ENCODE measurements around the gene PDZD2.
A peak's percentile ranks its signal among the peaks of the same experiment; 100 is the strongest.

The PDZD2 gene

DNA sequence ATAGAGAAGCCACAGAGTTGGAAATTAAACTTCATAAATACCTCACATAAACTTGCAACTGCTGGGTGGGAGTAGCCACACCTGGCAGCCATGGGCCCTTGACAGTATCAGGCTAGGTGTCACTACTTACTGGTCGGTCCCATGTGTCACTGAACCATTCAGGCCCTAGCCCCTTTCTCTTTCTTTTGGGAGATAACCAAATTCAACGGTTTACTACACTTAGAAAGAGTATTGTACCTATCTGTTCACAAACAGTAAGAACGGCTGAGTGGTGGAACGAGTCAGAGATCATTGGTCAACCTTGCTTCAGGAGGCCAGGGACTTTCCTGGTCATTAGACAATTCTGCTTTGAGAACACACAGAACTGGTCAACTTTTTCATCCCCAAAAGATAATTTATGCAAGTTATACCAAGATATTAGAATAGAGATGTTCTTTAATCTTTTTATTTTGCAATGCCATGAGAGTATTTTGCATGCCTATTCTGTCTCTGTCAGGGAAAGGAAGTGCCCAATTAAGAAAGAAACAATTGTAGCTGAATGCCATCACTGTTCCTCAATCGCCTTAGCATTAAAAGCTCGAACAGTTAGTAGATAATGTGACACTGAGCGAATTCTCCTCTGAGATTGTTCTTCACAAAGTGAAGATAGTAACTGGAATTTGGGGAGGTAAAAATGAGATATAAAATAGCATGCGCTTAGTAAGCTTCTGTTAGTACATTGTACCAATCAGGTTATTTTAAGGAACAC is 484.3 kb downstream of the PDZD2 start:
- no peak for DNase-seq (ENCODE audit: low read depth in 3 of 3, low spot score in 1 of 3)

DNA sequence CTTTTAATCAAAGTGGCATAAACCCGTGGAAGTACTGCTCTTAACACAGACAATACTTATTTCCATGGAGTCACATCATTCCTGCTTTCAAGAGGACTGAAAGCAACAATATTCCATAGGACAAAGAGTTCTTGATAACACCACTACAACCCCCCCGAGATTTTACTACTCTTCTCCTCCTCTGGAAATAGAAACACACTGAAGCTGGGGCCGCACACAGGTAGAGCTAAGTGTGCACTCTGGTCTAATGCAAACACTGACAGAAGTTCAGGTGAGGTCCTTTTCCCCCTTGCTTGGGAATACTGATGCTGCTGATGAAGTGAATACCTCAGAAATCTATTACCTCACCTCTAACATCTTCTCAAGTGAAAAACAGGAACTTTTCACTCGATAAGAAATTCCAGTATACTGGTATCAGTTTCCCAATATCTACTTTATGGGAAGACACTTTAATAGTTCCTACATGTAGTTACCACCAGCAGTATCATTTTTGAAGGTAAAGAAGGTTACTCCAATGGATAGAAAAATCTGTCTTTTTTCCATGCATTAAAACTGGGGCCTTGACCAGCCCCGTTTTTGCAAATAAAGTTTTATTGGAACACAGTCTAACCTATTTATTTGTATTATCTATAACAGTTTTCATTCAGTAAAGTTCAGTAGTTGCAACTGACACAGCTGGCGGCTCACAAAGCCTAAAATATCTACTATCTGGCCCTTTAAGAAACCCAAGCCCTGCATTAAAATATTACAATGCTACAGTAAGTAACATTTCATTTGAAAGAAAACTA is 485.2 kb downstream of the PDZD2 start:
- DNase-seq (ENCODE audit: low read depth in 3 of 3, low spot score in 1 of 3) = no peak

DNA sequence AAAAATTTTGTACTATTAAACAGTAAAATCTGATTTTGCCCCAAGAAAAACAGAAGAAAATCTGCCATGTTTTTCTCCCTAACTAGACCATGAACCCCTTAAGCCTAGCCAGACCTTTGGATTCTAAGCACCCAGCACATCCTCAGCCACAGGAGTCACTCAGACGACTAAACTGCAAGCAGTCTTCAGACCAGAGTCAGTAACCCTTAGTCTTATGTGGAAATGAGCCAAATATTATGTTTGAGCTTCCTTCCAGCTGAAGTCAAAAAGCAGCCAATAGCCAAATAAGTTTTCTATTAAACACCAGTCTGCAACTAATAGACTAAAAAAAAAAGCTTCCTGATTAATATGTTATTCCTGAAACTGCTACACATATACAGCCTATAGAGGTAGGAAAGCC is 487.8 kb downstream of the PDZD2 start:
- no peak for DNase-seq (ENCODE audit: low read depth in 3 of 3, low spot score in 1 of 3)

DNA sequence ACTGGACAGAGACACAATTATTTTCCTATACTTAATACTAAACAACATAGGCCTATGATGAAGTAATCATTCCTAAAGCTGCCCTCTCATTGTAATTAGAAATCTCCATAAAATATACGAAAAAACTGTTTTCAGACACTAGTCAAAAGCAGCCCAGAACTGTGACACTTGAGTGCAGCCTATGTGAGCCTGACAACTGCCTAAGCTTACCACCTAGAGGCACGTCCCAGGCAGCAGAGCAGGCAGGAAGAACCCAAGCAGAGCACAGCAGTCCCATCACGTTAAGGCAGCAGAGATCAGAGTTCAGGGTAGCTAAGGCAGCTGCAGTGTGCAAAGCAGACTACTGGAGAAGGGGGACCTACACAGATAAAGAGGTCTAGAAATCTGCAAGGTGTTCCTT is 488.8 kb downstream of the PDZD2 start:
- DNase-seq (ENCODE audit: low read depth in 3 of 3, low spot score in 1 of 3) = no peak

DNA sequence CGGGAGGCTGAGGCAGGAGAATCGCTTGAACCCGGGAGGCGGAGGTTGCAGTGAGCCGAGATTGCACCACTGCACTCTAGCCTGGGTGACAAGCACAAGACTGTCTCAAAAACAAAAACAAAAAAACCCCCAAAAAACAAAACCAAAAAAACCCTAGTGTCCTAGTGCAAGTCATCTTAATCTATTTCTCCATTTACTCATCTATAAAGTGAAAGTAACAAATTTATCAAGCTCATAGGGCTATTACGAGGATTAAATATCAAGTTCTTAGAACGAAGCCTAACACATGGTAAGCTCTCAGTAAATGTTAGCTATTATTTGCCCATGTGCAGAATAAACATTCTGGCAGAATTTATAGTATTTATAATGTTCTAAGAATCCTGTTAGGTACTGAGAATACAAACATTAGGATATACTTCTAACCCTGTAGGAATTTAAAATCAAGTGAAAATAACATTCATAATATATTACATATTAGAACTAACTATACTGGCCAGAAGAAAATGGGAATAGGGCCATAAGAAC is 490.2 kb downstream of the PDZD2 start:
- no peak for DNase-seq (ENCODE audit: low read depth in 3 of 3, low spot score in 1 of 3)

DNA sequence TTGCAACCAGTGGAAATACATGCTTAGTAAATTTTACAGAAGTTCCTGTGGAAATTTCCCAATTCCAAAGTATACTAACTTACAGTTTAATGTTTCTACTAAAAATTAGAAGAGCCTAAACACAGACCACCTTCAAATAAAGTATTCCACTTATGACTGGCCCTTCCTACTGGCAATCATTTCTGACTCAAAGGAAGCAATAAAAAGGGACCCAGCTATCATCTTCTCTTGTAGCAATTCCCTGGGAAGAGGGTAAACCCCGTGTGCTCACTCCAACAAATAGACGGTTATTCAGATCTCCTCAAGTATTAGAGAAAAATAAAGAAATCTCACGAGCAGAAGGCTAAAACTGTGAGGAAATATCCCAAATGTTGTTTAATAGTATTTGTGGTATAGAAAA is 491.9 kb downstream of the PDZD2 start:
- no peak for DNase-seq (ENCODE audit: low read depth in 3 of 3, low spot score in 1 of 3)

DNA sequence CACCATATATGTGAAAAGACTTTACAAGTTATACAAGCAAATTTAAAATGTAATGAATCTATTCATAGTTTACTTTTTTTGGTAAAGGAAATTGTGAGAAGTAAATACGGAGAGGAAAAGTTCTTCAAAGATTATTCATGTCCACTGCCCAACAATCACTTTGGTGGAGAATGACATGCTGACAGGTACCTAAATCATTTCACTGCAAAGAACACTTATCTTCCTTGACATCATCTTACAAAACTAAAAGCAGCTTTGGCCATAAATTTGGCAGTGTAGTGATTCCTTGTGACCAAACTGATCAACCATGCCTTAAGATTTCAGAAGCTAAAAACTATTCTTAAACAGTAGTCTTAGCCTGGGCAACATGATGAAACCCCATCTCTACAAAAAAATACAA is 492.7 kb downstream of the PDZD2 start:
- DNase-seq (ENCODE audit: low read depth in 3 of 3, low spot score in 1 of 3) = no peak

DNA sequence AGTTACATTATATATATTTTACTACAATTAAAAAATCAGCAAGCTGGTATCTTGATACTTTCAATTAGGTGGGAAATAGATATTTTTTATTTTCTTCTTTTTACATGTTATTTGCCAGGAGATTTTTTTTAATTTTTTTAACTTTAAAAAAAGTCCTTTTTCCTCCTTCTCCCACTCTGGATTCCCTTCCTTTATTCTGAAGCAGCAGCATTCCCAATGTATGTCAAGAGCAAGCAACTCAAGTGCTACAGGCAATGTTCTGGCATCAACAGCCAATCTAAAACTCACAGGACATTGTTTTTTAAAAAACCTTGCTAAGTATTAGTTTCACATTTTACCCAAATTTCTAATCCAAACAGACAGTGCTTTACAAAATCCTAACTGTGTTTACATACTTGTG is 493.8 kb downstream of the PDZD2 start:
- DNase-seq (ENCODE audit: low read depth in 3 of 3, low spot score in 1 of 3) = no peak

DNA sequence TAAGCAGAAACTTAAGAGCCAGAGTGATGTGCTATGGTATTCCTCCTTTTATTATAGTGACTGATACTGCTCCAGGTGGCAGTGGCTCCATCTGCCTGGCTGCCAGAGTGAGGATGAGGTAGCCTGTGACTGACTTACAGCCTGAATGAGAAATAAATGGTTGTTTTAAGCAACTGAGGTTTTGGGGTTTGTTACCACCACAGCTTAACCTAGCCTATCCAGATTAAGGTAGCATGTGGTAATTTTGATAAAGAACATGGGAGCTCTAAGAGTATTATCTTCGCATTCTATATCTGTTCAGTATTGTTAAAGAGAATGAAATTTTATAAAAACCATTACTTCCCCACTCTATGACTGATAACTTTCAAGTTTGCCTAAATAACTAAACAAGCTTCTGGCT is 496.2 kb downstream of the PDZD2 start:
- DNase-seq (ENCODE audit: low read depth in 3 of 3, low spot score in 1 of 3) = no peak

DNA sequence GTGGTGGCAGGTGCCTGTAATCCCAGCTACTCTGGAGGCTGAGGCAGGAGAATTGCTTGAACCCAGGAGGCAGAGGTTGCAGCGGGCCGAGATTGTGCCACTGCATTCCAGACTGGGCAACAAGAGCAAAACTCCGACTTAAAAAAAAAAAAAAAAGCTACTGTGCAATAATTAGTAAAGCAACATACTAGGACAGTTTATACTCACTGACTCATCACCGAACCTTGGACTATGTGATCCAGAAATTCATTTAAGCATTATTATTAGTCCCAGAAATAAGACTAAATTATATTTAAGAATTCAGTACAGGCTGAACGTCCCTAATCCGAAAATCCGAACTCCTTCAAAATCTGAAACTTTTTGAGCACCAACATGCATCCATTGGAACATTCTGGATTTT is 497.4 kb downstream of the PDZD2 start:
- DNase-seq (ENCODE audit: low read depth in 3 of 3, low spot score in 1 of 3) = no peak

DNA sequence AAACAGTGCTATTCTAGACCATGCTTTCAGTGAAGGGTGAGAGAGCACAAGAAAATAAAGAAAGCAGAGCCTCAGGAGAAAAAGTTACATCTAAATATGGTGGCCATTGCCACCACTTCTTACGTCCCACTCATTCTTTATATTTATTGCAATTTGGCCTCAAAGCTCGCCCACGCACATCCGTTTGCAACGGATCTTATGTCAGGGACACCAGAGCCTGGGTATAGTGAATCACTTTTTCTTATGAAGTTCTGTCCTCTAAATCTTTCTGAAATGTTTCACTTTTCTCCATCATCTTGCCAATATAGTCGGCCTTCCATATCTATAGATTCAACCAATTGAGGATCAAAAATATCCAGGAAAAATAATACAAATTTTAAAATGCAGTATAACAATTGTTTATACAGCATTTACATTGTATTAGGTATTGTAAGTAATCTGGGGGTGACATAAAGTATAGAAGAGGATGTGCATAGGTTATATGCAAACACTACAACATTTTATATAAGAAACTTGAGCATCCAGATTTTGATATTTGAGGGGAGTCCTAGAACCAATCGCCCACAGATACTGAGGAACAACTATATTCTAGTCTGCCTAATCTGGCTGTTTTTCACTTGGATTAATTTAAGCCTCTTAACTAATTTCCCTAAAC is 500.0 kb downstream of the PDZD2 start:
- peak in 2 of 3 donors; percentile 7 to 34 for DNase-seq (ENCODE audit: low read depth in 3 of 3, low spot score in 1 of 3)

DNA sequence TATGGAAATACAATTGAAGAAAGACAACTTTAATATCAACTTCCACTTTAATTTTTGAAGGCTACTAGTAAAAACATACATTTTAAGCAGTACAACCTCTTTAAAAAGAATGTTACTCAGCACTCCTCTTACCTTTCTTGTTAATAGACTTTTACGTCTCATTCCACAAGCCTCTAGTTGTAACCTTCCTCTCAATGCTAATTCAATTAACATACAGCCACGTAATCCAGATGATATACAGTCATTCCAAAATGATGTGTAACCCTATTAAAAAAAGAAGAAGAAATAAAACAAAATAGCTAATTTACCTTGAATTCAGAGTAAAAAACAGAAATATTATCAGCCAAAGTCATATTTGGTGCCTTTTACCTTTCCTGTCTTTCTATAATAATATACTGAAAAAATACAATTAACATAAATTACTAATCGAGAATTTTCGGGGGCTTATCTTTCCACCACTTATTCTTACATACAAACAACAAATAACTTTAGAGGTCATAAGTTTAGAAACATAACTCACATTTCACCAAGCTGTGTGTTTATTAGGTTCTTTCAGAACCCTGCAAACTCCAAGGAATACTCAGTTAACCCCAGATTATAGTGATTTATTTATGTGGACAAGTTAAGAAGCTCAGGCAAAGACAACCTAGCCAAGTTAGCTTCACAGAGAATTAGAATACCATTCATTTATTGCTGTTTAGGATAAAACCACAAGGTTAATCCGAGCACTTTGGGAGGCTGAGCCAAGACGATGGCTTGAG is 504.9 kb downstream of the PDZD2 start:
- no peak for DNase-seq (ENCODE audit: low read depth in 3 of 3, low spot score in 1 of 3)

DNA sequence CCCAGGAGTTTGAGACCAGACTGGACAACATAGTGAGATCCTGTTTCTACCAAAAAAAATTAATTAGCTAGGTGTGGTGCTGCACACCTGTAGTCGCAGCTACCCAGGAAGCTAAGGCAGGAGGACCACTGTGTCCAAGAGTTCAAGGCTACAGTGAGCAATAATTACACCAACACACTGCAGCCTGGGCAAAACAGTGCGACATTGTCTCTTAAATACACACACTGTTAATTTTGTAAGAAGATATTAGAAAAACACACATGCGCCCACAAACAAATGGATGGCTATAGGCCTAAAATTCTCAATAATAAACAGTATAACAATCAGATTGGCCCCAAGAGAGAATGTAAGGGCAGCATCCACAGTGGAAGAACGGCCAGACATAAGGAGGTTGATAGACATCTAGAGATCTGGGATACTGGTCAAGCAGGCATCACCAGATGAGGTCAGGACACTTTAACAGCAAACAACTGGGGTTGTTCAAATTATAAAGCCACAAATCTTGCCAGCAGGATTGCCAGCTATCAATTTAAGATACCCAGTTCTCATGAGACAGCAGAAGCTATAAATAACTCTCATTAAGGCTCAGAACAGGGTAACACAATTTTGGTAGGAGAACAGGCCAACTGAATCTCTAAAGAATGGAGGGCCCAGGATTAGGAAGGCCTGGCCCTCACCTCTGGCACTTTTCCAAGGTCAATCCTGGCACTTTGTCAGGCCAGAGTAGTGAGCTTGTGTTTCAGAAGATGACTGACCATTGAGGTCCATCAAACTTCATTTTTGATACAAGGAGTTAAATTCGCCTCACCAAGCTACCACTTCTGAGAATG is 505.7 kb downstream of the PDZD2 start:
- no peak for DNase-seq (ENCODE audit: low read depth in 3 of 3, low spot score in 1 of 3)

DNA sequence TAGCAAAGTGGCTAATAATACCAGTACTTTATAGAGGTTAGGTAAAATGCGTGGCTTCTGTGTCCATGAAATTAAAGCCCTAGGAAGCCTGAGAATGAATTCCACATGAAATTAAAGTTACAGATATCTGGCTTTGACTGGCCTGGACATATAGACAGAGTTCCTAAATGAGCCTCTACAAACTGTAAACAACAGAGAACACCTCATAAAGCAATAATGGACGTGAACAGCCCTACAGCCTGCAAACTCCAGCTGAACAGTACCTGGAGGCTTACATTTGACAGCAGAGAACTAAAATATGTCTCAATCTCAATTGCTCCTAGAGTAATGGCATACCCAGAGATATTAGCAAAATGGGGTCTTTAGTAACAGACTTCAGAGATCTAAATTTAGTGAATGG is 506.4 kb downstream of the PDZD2 start:
- DNase-seq (ENCODE audit: low read depth in 3 of 3, low spot score in 1 of 3) = no peak

DNA sequence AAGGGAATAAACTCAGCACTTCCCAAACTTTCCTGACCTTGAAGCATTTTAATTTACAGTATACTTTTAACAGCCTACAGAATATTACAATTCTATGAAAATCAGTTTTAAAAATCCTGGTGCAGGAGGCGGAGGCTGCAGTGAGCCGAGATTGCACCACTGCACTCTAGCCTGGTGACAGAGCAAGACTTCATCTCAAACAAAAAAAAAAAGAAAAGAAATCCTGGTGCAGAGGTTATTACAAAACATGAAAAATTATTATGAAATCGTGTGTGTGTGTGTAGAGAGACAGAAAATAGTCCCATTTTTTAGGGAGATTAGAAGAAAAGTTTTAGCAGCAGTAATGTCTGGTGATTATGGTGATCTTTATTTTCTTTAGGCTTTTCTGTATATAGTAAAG is 508.3 kb downstream of the PDZD2 start:
- DNase-seq (ENCODE audit: low read depth in 3 of 3, low spot score in 1 of 3) = no peak

DNA sequence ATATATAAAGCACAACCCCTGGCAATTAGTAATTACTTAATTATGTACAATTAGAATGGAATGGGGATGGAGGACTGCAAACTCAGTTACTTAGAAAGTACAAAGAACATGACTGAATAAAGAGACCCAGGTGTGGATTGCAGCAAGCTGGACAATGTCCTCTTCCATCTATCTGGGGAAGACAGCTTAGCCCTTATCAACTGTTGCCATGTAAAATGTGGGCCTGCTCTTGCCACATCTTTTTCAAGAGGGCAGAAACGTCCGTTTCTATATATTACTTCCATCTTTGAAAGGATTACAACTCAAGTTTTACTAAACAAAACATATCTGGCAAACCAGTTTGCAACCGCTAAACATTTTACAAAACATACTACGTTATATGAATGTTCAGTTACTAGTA is 509.0 kb downstream of the PDZD2 start:
- DNase-seq (ENCODE audit: low read depth in 3 of 3, low spot score in 1 of 3) = no peak

DNA sequence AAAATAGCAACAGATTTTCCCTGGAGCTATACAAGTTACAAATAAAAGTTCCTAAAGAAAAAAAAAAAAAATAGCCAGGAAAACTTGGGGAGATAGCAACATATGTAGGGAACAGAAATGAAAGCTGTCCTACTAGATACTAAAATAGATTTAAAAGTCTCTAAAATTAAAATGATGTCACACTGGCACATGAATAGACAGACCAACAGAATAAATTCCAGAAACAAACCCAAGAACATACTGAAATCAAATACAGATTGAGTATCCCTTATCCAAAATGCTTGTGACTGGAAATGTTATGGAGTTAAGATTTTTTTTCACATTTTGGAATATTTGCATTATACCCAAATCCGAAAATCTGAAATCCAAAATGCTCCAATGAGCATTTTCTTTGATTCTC is 511.4 kb downstream of the PDZD2 start:
- no peak for DNase-seq (ENCODE audit: low read depth in 3 of 3, low spot score in 1 of 3)

DNA sequence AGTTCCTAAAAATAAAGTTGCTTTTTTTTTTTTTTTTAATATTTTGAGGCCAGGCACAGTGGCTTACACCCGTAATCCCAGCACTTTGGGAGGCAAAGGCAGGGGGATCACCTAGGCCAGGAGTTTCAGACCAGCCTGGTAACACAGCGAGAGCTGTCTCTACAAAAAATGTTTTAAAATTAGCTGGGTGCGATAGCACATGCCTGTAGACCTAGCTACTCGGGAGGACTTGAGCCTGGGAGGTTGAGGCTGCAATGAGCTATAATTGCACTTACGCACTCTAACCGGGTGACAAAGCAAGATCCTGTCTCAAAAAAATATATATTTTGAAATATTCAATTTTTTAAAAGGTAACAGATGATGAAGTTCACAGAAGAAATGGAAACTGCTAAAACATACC is 512.3 kb downstream of the PDZD2 start:
- DNase-seq (ENCODE audit: low read depth in 3 of 3, low spot score in 1 of 3) = no peak

DNA sequence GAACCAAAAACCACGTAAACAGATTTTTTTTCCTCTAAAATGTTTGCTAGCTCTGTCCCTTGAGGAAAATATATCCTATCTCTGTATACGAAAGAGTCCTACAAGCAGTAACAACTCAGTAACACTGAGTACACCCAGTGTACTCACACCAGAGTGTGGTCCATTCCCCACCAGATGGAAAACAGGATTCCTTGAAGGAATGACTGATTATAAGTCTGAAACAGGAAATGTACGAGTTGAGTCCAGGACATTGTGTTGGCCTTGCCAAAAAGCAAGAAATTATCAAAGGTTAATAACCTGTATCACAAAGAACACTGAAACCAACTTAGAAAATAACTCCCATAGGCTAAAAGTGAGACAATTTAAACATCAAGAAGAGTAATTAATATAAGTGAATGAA is 514.8 kb downstream of the PDZD2 start:
- DNase-seq (ENCODE audit: low read depth in 3 of 3, low spot score in 1 of 3) = no peak

DNA sequence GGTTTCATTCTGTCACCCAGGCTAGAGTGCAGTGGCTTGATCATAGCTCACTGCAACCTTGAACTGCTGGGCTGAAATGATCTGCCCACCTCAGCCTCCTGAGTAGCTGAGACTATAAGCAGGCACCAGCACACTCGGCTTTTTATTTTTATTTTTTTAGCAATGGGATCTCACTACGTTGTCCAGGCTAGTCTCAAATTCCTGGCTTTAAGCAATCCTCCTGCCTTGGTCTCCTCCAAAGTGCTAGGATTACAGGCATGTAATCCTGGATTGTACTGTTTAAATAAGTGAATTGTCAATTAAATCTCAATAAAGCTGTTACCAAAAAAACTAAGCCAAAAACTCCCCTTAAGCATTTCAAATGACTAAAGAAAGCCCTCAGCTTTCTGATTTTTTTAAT is 516.3 kb downstream of the PDZD2 start:
- DNase-seq (ENCODE audit: low read depth in 3 of 3, low spot score in 1 of 3) = no peak

All from stimulated activated CD4-positive, alpha-beta T cell treated with anti-CD3 and anti-CD28 coated beads, TNF-alpha, amount 100 ng/mL, for 1 hour (primary cell).